Kasumi-1 (cell line): Measurements from ENCODE around the gene NECTIN1.

ENCODE experiments used
- DNase-seq, 2 experiments: peaks; one replicate each; lab custom pipeline; 2025; lab: John Stamatoyannopoulos, UW

NECTIN1 gene

GRCh38 chr11:119754656-119755355 lies 25.8 kb upstream of the NECTIN1 start:
- no peak for DNase-seq

DNA sequence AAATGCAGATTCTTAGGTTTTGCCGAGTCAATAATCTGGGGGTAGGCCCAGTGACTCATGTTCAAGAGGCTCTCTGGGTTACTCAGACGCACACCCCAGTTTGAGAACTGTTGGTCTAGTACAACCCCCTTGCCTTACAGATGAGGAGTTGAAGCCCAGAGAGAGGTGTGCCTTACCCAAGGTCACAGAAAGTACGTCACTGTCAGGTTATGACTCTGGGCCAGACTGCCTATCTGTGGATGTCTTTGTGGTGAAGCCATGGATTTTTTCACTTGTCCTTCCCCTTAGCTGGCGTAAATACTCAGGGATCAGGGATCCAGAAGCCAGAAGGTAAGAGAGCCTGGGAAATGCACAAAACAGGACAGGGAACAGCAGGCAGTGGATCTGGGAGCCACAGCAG lies 25.2 kb upstream of the NECTIN1 start:
- DNase-seq, result no peak

DNA sequence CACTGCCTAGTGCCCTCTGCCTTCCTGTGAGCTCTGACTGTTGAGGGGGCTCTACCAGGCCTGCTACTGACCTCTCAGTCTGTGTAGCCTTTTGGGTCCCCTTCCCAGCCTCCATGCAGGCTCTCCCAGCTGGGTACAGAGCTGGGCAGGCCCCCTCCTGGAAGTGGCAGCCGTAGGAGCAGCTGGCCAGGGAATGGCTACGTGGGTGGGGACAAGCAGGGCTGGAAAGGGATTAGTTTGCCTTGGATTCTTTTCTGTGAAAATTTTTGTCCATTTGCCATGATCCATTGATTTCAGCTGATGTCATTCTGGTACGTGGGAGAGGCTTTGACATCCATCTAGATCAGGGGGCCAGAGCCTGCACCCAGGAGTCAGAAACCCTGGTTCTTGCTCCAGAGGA lies 23.9 kb upstream of the NECTIN1 start:
- DNase-seq, result no peak

GRCh38 chr11:119752345-119752871 lies 23.4 kb upstream of the NECTIN1 start:
- DNase-seq, result no peak

DNA sequence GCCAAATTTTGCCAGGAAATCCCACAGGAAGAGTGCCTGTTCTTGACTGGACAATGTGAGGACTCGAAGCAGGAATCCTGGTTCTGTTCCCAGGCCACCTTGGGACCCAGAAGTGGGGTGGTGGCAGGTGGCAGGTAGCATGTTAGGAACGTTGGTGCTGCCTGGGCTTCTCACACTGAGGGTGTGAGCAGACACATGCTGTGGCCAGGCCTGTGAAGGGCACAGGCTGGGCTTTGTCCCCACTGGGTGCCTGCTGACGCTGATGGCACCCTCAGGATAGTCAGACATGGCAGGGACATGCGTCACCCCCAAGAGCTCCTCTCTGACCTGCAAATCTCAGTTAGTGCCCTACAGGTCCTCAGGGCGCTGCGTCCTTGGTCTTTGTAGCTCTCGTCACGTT lies 21.1 kb upstream of the NECTIN1 start:
- no peak for DNase-seq

GRCh38 chr11:119749006-119749565 lies 20.1 kb upstream of the NECTIN1 start:
- DNase-seq, result no peak

- peak in 1 of 2 experiments; percentile 15 for DNase-seq
Observed at GRCh38 chr11:119747868-119748660, 19.1 kb upstream of the NECTIN1 start.

DNA sequence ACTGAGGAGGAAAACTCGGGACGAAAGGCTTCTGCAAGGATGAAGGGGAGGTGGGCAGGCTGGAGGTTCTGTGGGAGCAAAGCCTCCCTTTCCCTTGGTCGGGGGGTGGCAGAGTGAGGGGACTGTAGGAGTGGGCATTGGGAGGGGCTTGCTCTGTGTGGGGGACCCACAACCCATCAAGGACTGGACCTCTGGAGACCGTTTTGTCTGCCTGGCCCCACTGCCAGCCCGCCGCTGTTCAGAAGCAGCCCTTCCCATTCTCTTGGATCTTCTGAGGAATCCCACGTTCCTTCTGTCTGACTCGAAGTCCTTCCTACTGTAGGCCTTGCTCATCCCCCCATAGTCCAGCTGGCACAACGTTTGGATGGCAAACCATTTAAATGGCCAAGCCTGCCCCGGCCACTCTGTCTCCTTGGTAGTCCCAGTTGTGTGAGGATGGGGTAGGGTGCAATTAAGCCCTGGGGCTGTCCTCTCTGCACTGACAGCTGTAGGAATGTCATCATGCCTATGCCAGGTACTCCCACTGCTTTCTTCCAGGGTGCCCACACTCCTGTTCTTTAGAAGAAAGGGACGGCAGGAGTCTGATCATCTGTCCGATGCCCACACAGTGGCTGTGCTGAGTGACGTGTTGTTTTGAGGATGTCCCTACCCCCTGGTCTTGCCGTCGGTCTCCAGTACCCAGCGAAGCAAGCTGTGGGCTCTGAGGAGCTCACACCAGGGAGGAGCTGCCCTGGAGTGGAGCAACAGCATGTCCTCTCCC lies 17.0 kb upstream of the NECTIN1 start:
- DNase-seq, result no peak

DNA sequence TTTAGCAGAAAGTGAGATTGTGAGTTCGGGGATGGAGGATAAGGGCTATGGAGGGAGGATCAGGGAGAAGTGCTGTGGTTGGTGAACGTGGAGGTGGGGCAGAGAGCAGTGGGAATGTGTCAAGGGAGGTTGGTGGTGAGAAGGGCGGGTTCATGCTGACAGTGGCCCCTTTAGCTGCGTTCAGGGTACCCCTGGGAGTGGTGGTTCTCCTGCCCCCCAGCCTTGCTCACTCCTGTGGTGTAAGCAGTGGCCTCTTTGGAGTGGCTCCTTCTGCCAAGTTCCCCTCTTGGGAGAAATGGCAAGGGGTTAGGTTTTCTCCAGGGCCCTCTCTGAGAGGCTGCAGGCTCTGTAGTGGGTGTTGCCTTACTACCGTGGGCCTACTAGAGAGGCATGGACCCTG lies 16.1 kb upstream of the NECTIN1 start:
- DNase-seq, result no peak

DNA sequence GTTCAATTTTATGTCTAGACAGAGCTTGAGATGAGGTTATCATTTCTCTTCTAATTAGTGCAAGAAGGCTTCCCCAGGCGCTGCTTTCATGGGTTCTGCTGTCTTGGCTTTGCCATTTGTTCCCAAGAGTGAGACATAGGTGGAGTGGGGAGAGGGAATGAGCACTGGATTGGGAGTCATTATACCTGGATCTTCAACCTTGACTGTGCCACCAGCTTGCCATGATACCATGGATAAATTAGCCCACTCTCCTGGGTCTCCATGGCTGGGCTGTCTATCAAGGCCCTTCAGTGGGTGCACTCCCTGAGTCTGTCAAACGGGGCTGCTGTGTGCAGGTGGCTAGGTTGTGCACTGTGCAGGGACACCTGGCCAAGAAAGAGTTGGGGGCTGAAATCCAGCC lies 15.6 kb upstream of the NECTIN1 start:
- no peak for DNase-seq

- no peak for DNase-seq
Observed at GRCh38 chr11:119743006-119743405, 14.0 kb upstream of the NECTIN1 start.

DNA sequence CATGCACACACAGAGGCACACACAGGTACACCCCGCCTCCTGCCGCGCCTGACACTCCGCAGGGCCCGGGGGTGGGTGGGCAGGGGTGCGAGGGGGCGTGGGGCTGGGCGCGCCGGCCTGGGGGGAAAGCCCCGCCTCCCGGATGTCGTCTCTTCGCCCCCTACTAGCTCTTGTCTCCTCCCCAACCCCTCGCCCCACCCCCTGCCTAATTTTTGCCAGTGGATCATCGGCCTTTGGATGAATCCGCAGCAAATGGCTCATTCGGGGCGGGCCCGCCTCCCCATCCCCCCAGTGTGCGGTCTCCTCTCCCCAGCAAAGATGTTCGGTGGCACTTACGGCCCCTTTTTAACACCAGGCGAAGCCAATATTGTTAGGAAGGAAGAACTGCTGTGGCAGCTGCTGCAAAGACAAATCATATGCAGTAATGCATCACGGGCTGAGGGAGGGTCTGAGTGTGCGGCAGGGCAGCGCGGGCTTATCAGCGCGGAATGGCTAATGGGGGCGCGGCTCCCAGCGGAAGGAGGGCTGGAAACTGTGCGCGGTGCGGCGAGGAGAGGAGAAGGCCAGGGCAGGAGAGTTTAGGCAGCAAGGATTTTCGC lies 13.4 kb upstream of the NECTIN1 start:
- no peak for DNase-seq

DNA sequence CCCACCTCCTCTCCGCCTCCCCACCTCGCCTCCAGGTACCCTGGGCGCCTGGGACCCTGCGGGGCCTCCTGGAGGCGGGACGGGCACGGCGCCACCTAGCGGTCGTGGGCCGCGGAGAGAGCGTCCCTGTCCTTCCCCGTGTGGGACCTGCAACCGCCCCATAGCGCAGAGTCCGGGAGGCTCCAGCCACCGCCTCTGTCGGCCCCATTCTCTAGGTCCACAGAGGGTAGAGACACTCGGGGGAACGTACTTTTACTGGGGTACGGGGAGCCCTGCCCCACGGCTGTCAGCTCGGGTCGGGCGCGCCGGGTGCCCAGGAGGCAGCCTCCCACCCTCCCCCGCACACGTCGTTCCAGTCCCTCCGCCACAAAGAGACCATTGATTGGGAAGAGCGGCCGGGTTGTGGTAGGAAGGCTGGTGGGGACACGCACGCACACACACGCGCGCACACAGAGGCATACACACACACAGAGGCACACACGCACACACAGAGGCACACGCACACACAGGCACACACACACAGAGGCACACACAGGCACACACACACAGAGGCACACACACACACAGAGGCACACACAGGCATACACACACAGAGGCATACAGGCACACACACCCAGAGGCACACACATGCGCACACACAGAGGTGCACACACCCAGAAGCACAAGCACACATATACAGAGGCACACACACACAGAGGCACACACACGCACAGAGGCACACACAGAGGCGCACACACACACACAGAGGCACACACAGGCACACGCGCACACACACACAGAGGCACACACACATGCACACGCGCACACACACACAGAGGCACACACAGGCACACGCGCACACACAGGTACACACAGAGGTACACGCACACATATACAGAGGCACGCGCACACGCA lies 12.6 kb upstream of the NECTIN1 start:
- peak in 1 of 2 experiments; percentile 2 for DNase-seq

DNA sequence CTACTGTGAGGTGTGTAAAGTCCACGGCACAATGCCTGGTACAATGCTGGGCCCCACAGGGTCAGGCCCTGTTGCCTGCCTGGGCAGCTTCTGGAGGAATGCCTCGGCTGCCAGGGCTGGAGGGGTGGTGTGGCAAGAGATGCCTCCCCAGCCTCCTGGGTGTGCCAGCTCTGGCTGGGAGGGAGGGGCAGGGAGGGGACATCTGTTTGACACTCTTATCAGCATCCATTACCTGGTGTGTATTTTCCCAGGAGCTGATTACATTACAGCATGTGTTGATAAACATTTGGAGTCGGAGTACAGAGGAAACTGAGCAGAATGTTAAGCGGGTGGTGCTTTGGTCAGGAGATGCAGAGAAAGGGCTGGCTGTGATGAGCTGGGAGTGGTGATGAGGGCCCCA lies 11.0 kb upstream of the NECTIN1 start:
- no peak for DNase-seq

DNA sequence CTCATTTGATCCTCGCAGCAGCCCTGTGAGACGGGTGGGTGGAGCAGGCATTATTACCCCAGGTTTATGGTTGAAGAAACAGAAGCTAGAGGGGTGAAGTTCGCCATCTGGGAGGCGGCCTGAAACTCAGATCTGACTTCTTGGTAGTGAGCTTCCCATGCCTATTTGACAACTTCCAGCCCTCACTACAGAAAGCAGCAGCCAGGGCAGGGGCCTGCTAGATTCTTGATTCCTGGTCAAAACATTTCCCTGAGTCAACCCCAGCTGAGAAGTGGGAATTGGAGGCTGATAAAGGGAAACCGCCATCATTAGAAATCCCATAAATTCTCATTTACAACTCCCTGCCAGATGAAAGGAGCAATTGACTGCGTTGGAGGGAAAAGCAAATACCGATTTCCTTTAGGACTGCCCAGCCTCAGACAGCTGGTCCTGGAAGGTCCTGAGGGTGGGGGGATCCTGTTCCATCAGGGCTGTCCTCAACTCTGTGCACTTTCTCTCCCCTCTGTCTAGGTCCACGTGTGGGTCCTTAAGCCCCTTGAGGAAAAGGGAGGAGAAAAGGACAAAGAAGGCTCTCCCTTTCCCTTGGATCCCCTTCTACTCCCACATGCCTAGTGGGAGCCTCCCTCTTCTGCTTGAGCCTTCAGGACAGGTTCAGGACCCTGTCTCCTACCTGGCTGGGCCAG lies 10.2 kb upstream of the NECTIN1 start:
- DNase-seq, result no peak

- DNase-seq, result no peak
Observed at GRCh38 chr11:119738059-119738439, 9.0 kb upstream of the NECTIN1 start.

DNA sequence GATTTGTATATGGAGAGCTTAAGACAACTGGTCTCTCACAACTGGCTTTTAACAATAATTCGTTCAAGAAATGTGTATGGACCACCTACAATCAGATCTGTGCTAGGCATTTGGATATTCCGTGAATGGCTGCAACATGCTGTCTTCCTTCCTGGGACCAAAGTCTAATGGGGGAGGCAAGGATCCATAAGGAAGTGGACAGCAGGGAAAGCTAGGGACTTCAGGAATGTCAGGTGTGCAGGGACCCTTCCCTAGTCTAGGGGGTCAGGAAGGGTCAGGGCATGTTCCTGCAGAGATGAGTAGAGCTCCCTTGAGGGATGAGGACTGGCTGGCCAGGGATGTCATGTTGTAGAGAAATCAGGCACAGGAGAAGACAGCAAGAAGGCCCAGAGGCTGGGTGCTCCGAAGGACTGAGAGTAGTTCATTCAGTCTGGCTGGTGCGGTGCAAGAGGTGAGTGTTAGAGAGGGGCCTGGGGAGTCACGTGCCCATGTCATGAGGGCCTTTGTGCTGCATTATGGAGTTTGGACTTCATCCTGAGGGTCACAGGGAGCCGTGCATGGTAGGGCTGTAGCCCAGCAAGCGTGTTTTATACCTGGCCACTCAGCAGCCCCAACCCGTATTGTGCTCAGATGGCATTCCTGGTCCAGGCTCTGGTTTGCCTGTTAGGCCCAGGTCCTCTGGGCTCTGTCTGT lies 8.5 kb upstream of the NECTIN1 start:
- no peak for DNase-seq

- DNase-seq, result no peak
Observed at GRCh38 chr11:119734788-119735187, 5.8 kb upstream of the NECTIN1 start.

DNA sequence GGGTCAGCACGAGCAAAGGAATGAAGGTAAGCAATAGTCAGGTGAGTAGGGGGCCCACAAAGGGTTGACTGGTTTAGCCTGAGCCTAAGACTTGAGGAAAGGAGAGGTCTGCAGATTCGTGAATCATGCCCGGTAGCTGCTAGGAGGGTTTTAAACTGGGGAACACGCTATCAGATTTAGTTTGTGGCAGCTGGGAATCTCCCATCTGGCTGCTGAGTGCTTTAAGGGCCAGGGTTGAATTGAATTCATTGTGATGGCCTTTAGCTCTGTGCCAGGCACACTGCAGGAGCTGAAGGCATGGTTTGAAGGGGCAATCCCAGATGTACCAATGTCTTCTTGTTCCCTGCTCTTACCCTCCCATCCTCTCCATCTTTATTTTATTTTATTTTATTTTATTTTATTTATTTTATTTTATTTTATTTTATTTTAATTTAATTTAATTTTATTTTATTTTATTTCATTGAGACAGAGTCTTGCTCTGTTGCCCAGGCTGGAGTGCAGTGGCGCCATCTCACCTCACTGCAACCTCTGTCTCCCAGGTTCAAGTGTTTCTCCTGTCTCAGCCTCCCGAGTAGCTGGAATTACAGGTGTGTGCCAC lies 1.9 kb upstream of the NECTIN1 start:
- no peak for DNase-seq
